ENCODE data around the gene OGFOD1. TPM values are rescaled to one million over a fixed set of nuclear protein-coding genes. Genes with fewer than 3 reads are reported as not detected.
A peak's percentile ranks its signal among the peaks of the same experiment; 100 is the strongest.

OGFOD1 gene
- total and polyA plus RNA-seq, 10 of the 15 experiments (the other 5 are each of a cell fraction or from before 2014, with no cell fraction given) = 31.4 to 119 (median 51.6) TPM

GRCh38 chr16:56425439-56425832 is 25.9 kb upstream of the OGFOD1 start, which contains the start of gene AMFR (continued):
- TF ChIP-seq RELB (IDR thresholded peaks at IDR 0.05; ENCODE audit: low read depth) (no peak), CHD2 (IDR thresholded peaks at IDR 0.05; ENCODE audit: borderline replicate concordance, low read depth, low read length) (peak; percentile 54; the same call in 1 of the 2 replicates), ZSCAN29 (IDR thresholded peaks at IDR 0.05) (no peak), BHLHE40 (IDR thresholded peaks at IDR 0.05; ENCODE audit: borderline replicate concordance in 1 of 2, low read depth in 2 of 2, low read length in 1 of 2) (peak in 1 of 2 experiments; percentile 62; a peak in 2 of 4 replicates), ZZZ3 (IDR thresholded peaks at IDR 0.05; ENCODE audit: control insufficient read depth, insufficient read length, low read depth) (no peak), RAD21 (IDR thresholded peaks at IDR 0.05; ENCODE audit: insufficient read depth, low read depth, low read length) (no peak), SRF (IDR thresholded peaks at IDR 0.05; ENCODE audit: low read depth in 2 of 2, low read length in 2 of 2) (0 out of 4 replicates have a peak, but pooled peaks of 1 of the 2 experiments have one; percentile 10), SMC3 (IDR thresholded peaks at IDR 0.05; ENCODE audit: borderline replicate concordance, low read length) (no peak), MAX (IDR thresholded peaks at IDR 0.05; ENCODE audit: low read depth, low read length) (no peak), TCF12 (IDR thresholded peaks at IDR 0.05; ENCODE audit: low read depth, low read length) (0 out of 2 replicates have a peak, but pooled peaks have one; percentile 19), GATAD2B (conservative IDR thresholded peaks at IDR 0.05; ENCODE audit: low read depth) (0 out of 2 replicates have a peak, but pooled peaks have one; percentile 27), TAF1 (IDR thresholded peaks at IDR 0.05; ENCODE audit: borderline replicate concordance, low read depth, low read length) (no peak), NBN (IDR thresholded peaks at IDR 0.05) (no peak), MYC (IDR thresholded peaks at IDR 0.05; ENCODE audit: insufficient read depth, insufficient read length, insufficient replicate concordance, low read length, severe bottlenecking) (no peak), NKRF (conservative IDR thresholded peaks at IDR 0.05) (peak; percentile 14; the same call in 1 of the 2 replicates), NFYB (IDR thresholded peaks at IDR 0.05; ENCODE audit: insufficient read depth, low read depth, low read length) (no peak), IRF4 (IDR thresholded peaks at IDR 0.05; ENCODE audit: low read depth, low read length) (no peak), BCL11A (IDR thresholded peaks at IDR 0.05; ENCODE audit: low read depth, low read length) (no peak), IKZF2 (IDR thresholded peaks at IDR 0.05) (no peak), IKZF1 (conservative IDR thresholded peaks at IDR 0.05) (no peak; the same call in 1 of the 2 replicates), CTCF (IDR thresholded peaks at IDR 0.05 in 2 of 3, conservative IDR thresholded peaks at IDR 0.05 in 1 of 3; ENCODE audit: control insufficient read depth in 2 of 3, extremely low read depth in 1 of 3, insufficient read depth in 1 of 3, low read depth in 3 of 3, low read length in 3 of 3) (peak; percentile 14 to 36 (median 29); a peak in 4 of 6 replicates), CBFB (IDR thresholded peaks at IDR 0.05; ENCODE audit: low read depth) (no peak), ELK1 (IDR thresholded peaks at IDR 0.05; ENCODE audit: low read depth, low read length) (no peak)

All from GM12878 (cell line).